KMS-11 (cell line): ENCODE measurements around the gene AGT.

Experiments
- H2AFZ ChIP-seq: fragments of 200-600 bp; sonication (generic); 2 replicates; pipeline ENCODE4 v1.6.1; 2016; ENCODE audit warnings: antibody characterized with exemption, mixed run types, low read depth
- H3K27ac ChIP-seq: fragments of 200-600 bp; sonication (generic); 2 replicates; pipeline ENCODE4 v1.6.1; 2016; ENCODE audit warnings: mild to moderate bottlenecking, mixed run types
- H3K27me3 ChIP-seq: fragments of 200-600 bp; sonication (generic); 2 replicates; pipeline ENCODE4 v1.6.1; 2017; ENCODE audit warnings: mild to moderate bottlenecking, low read depth, mixed run types, moderate library complexity; ENCODE audit not compliant: insufficient read depth
- H3K36me3 ChIP-seq: fragments of 200-600 bp; sonication (generic); 2 replicates; pipeline ENCODE4 v1.6.1; 2017; ENCODE audit warnings: mild to moderate bottlenecking, mixed run types; ENCODE audit not compliant: insufficient read depth
- H3K4me1 ChIP-seq: fragments of 200-600 bp; sonication (generic); 2 replicates; pipeline ENCODE4 v1.6.1; 2016; ENCODE audit warnings: mild to moderate bottlenecking, low read depth, mixed run types; ENCODE audit not compliant: poor library complexity, severe bottlenecking
- H3K4me2 ChIP-seq: fragments of 200-600 bp; sonication (generic); 2 replicates; pipeline ENCODE4 v1.7.0; 2016; ENCODE audit warnings: mild to moderate bottlenecking, mixed run types
- H3K4me3 ChIP-seq: fragments of 200-600 bp; sonication (generic); IDR thresholded peaks from 2 replicates; pipeline ENCODE4 v1.6.1; 2017; ENCODE audit warnings: low read depth, low read length, mixed read lengths; ENCODE audit not compliant: insufficient read depth
- H3K79me2 ChIP-seq: fragments of 200-600 bp; sonication (generic); 2 replicates; pipeline ENCODE4 v1.6.1; 2016; ENCODE audit warnings: low read depth, mixed run types; ENCODE audit not compliant: insufficient read depth
- H3K9ac ChIP-seq: fragments of 200-600 bp; sonication (generic); 2 replicates; pipeline ENCODE4 v1.6.1; 2016; ENCODE audit warnings: mild to moderate bottlenecking, mixed run types
- H4K20me1 ChIP-seq: fragments of 200-600 bp; sonication (generic); 2 replicates; pipeline ENCODE4 v1.6.1; 2016; ENCODE audit warnings: mild to moderate bottlenecking, mixed run types; ENCODE audit not compliant: insufficient read depth
- TF ChIP-seq, protein P1 (sequence below): fragments of 200-600 bp; sonication (generic); conservative IDR thresholded peaks from 2 replicates; pipeline ENCODE4 v1.6.1; 2017; ENCODE audit warnings: low read depth, mild to moderate bottlenecking, antibody characterized with exemption, low read length, moderate library complexity, mixed read lengths

Gene AGT

GRCh38 chr1:230682274-230682673 lies 31.6 kb downstream of the AGT start:
- Histone ChIP-seq H3K27me3 (no peaks in the 10 kb centered on the region), H3K4me1 (peaks cover 53% of the 10 kb centered on the region), H3K9ac (no peak overlapping the region; the same call in 1 of the 2 replicates), H3K79me2 (no peaks in the 10 kb centered on the region), H3K36me3 (peaks cover 3% of the 10 kb centered on the region; the same call in 1 of the 2 replicates), H2AFZ (no peak overlapping the region), H3K27ac (peak overlapping the region; percentile 64; the same call in 1 of the 2 replicates), H3K4me2 (peak overlapping the region; percentile 61; the same call in 1 of the 2 replicates), H3K4me3 (no peak overlapping the region), H4K20me1 (no peaks in the 10 kb centered on the region)
- TF ChIP-seq, protein P1, sequence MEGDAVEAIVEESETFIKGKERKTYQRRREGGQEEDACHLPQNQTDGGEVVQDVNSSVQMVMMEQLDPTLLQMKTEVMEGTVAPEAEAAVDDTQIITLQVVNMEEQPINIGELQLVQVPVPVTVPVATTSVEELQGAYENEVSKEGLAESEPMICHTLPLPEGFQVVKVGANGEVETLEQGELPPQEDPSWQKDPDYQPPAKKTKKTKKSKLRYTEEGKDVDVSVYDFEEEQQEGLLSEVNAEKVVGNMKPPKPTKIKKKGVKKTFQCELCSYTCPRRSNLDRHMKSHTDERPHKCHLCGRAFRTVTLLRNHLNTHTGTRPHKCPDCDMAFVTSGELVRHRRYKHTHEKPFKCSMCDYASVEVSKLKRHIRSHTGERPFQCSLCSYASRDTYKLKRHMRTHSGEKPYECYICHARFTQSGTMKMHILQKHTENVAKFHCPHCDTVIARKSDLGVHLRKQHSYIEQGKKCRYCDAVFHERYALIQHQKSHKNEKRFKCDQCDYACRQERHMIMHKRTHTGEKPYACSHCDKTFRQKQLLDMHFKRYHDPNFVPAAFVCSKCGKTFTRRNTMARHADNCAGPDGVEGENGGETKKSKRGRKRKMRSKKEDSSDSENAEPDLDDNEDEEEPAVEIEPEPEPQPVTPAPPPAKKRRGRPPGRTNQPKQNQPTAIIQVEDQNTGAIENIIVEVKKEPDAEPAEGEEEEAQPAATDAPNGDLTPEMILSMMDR = no peak

GRCh38 chr1:230681599-230681998 lies 32.3 kb downstream of the AGT start:
- H3K4me2 ChIP-seq = peak overlapping the region; percentile 61; the same call in 1 of the 2 replicates
- H2AFZ ChIP-seq = no peak overlapping the region
- H3K36me3 ChIP-seq = peaks cover 5% of the 10 kb centered on the region; the same call in 1 of the 2 replicates
- H3K27me3 ChIP-seq = no peaks in the 10 kb centered on the region
- H3K4me3 ChIP-seq = no peak overlapping the region
- peaks cover 53% of the 10 kb centered on the region for H3K4me1 ChIP-seq
- peak overlapping the region; percentile 64 for H3K27ac ChIP-seq
- no peaks in the 10 kb centered on the region for H3K79me2 ChIP-seq
- H4K20me1 ChIP-seq = no peaks in the 10 kb centered on the region
- TF ChIP-seq, protein P1 = no peak
- H3K9ac ChIP-seq = no peak overlapping the region; the same call in 1 of the 2 replicates

- Histone ChIP-seq H3K4me2 (peak overlapping the region; percentile 61), H3K27me3 (no peaks in the 10 kb centered on the region), H3K36me3 (peaks cover 6% of the 10 kb centered on the region; the same call in 1 of the 2 replicates), H2AFZ (no peak overlapping the region), H3K9ac (no peak overlapping the region), H3K27ac (peak overlapping the region; percentile 64), H3K4me1 (peaks cover 53% of the 10 kb centered on the region), H4K20me1 (no peaks in the 10 kb centered on the region), H3K79me2 (no peaks in the 10 kb centered on the region), H3K4me3 (no peak overlapping the region)
- TF ChIP-seq, protein P1 = no peak
These were observed 33.5 kb downstream of the AGT start for GRCh38 chr1:230680300-230681025.

GRCh38 chr1:230679825-230680224 lies 34.1 kb downstream of the AGT start:
- Histone ChIP-seq H3K36me3 (peaks cover 6% of the 10 kb centered on the region; the same call in 1 of the 2 replicates), H3K4me3 (no peak overlapping the region)

More at GRCh38 chr1:230679825-230680224, 34.1 kb downstream of the AGT start:
- Histone ChIP-seq H3K79me2 (no peaks in the 10 kb centered on the region), H3K4me1 (peaks cover 53% of the 10 kb centered on the region), H3K27me3 (no peaks in the 10 kb centered on the region), H3K4me2 (peak overlapping the region; percentile 61; the same call in 1 of the 2 replicates), H4K20me1 (no peaks in the 10 kb centered on the region), H3K27ac (peak overlapping the region; percentile 64; the same call in 1 of the 2 replicates), H2AFZ (no peak overlapping the region), H3K9ac (no peak overlapping the region)
- TF ChIP-seq, protein P1 = no peak
